Loucy (cell line): Measurements from ENCODE around the gene IL15RA.

Experiments
- CTCF ChIP-seq: fragments of 200-600 bp; sonication (generic); conservative IDR thresholded peaks from 2 replicates; pipeline ENCODE4 v1.5.1; 2014; ENCODE audit warnings: mild to moderate bottlenecking, antibody characterized with exemption, low read length
- EZH2phosphoT487 ChIP-seq: fragments of 200-600 bp; IDR thresholded peaks from 2 replicates; pipeline ENCODE4 v1.6.1; 2018; ENCODE audit warnings: antibody characterized with exemption, mild to moderate bottlenecking, moderate library complexity, borderline replicate concordance

- TF ChIP-seq CTCF (no peak), EZH2phosphoT487 (no peak)
Measured at GRCh38 chr10:5919568-5919967, 57.8 kb downstream of the IL15RA start.
